Fibroblast of lung (primary cell): ENCODE data around the gene CNTNAP5. TPM values are rescaled to one million over a fixed set of nuclear protein-coding genes. Genes with fewer than 3 reads are reported as not detected.

Source experiments
- DNase-seq, 2 donors: peaks; one replicate each; pipeline versions ENCODE4 v3.0.0 to v3.0.0-alpha.2; 2010; ENCODE audit warnings: low read depth in 2 of 2
- H2AFZ ChIP-seq: 2 replicates; pipeline ENCODE4 v1.5.1; 2012; ENCODE audit warnings: low read length, control low read depth, inconsistent platforms
- H3K27ac ChIP-seq: 2 replicates; pipeline ENCODE4 v1.5.1; 2011; ENCODE audit warnings: low read length, control low read depth; ENCODE audit not compliant: insufficient read depth
- H3K27me3 ChIP-seq: 2 replicates; pipeline ENCODE4 v1.5.1; 2011; ENCODE audit warnings: mild to moderate bottlenecking, low read length; ENCODE audit not compliant: control insufficient read depth, insufficient read depth
- H3K36me3 ChIP-seq: 2 replicates; pipeline ENCODE4 v1.5.1; 2011; ENCODE audit warnings: low read length; ENCODE audit not compliant: control insufficient read depth, insufficient read depth
- H3K4me1 ChIP-seq: 2 replicates; pipeline ENCODE4 v1.5.1; 2011; ENCODE audit warnings: low read length; ENCODE audit not compliant: control insufficient read depth, insufficient read depth; ENCODE audit errors: extremely low read depth
- H3K4me2 ChIP-seq: 2 replicates; pipeline ENCODE4 v1.5.1; 2011; ENCODE audit warnings: low read length, control low read depth; ENCODE audit not compliant: insufficient read depth; ENCODE audit errors: extremely low read depth
- H3K4me3 ChIP-seq, 4 experiments: fragments of 200-600 bp in 1 of 4; sonication (generic) in 1 of 4; replicated peaks in 1 of 4; 2 replicates each; pipeline ENCODE4 v1.5.1; 2011 to 2016; ENCODE audit warnings: low read length in 4 of 4, low read depth in 3 of 4, mild to moderate bottlenecking in 3 of 4, control low read depth in 2 of 4, inconsistent platforms in 1 of 4, mixed read lengths in 1 of 4; ENCODE audit not compliant: insufficient read depth in 1 of 4; ENCODE audit errors: control extremely low read depth in 1 of 4
- H3K79me2 ChIP-seq: 2 replicates; pipeline ENCODE4 v1.5.1; 2012; ENCODE audit warnings: mild to moderate bottlenecking, low read length, inconsistent platforms; ENCODE audit not compliant: control insufficient read depth, insufficient read depth
- H3K9ac ChIP-seq: 2 replicates; pipeline ENCODE4 v1.5.1; 2011; ENCODE audit warnings: mild to moderate bottlenecking, low read length, control low read depth; ENCODE audit not compliant: insufficient read depth
- H3K9me3 ChIP-seq: 2 replicates; pipeline ENCODE4 v1.5.1; 2012; ENCODE audit warnings: low read depth, low read length; ENCODE audit not compliant: control insufficient read depth, insufficient read depth
- H4K20me1 ChIP-seq: 2 replicates; pipeline ENCODE4 v1.5.1; 2011; ENCODE audit warnings: low read length; ENCODE audit not compliant: control insufficient read depth, insufficient read depth; ENCODE audit errors: extremely low read depth
- EZH2 ChIP-seq: IDR thresholded peaks from 2 replicates; pipeline ENCODE4 v1.5.1; 2012; ENCODE audit warnings: low read length, control low read depth, mild to moderate bottlenecking; ENCODE audit errors: missing control alignments
- polyA plus RNA-seq, 2 donors: library from polyadenylated mRNA; depleted of rRNA in 1 of 2; stranded (reverse) in 1 of 2; unstranded in 1 of 2; fragments of >200 nt; gene quantifications; 2 replicates each; pipeline ENCODE4 v1.2.1, GENCODE V29; 2011 to 2012; ENCODE audit warnings: missing spikeins in 1 of 2
- total RNA-seq: library from RNA; depleted of rRNA; stranded (reverse); fragments of >200 nt; gene quantifications from 2 replicates; pipeline ENCODE4 v1.2.1, GENCODE V29; 2014
- TF ChIP-seq, protein P1 (sequence below), 2 donors: IDR thresholded peaks in 1 of 2; conservative IDR thresholded peaks in 1 of 2; 1 replicate in 1 of 2; 2 replicates in 1 of 2; pipeline ENCODE4 v1.5.1; 2011 to 2012; ENCODE audit warnings: low read length in 2 of 2, control low read depth in 1 of 2, inconsistent platforms in 1 of 2, low read depth in 1 of 2, mild to moderate bottlenecking in 1 of 2

Gene CNTNAP5
- total and polyA plus RNA-seq, 2 donors (not counting 1 experiment from before 2014, with no cell fraction given) = not detected

DNA sequence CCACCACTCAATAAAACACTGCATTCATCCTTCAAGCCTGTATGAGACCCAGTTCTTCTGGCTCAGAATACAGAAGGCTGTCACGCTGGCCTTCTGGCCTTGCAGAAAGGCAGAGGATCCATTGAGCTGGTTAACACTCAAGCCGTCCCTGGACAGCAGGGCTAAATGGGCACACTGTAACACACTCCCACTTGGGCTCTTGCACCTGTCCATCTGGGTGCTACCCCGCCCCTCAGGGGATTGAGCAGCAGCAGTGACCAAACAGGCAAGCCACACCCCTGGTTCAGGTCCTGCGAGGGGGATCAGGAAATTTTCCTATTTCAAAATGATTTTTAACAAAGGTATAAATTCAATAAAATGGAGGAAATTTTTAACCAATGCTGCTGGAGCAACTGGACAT, 936.0 kb downstream of the CNTNAP5 start:
- Histone ChIP-seq H3K4me2 (no peak overlapping the region), H3K27ac (no peak overlapping the region), H3K79me2 (no peaks in the 10 kb centered on the region), H3K9me3 (no peaks in the 10 kb centered on the region), H3K36me3 (no peaks in the 10 kb centered on the region), H4K20me1 (no peaks in the 10 kb centered on the region), H3K27me3 (no peaks in the 10 kb centered on the region), H3K4me3 (no peak overlapping the region), H3K9ac (no peak overlapping the region), H2AFZ (no peak overlapping the region), H3K4me1 (no peaks in the 10 kb centered on the region)
- DNase-seq = no peak
- TF ChIP-seq EZH2 = no peak
- TF ChIP-seq, protein P1, sequence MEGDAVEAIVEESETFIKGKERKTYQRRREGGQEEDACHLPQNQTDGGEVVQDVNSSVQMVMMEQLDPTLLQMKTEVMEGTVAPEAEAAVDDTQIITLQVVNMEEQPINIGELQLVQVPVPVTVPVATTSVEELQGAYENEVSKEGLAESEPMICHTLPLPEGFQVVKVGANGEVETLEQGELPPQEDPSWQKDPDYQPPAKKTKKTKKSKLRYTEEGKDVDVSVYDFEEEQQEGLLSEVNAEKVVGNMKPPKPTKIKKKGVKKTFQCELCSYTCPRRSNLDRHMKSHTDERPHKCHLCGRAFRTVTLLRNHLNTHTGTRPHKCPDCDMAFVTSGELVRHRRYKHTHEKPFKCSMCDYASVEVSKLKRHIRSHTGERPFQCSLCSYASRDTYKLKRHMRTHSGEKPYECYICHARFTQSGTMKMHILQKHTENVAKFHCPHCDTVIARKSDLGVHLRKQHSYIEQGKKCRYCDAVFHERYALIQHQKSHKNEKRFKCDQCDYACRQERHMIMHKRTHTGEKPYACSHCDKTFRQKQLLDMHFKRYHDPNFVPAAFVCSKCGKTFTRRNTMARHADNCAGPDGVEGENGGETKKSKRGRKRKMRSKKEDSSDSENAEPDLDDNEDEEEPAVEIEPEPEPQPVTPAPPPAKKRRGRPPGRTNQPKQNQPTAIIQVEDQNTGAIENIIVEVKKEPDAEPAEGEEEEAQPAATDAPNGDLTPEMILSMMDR (conservative IDR thresholded peaks at IDR 0.05 in 1 of 2, IDR thresholded peaks at IDR 0.05 in 1 of 2; ENCODE audit: low read depth in 1 of 2, low read length in 2 of 2) = no peak
